HUDEP-2 (cell line): ENCODE results near the gene AMZ1.

ENCODE experiments used
- DNase-seq, 76 experiments: peaks; one replicate each; lab custom pipeline; 2025; ENCODE audit not compliant: unreplicated experiment in 76 of 76; lab: John Stamatoyannopoulos, UW

The AMZ1 gene

GRCh38 chr7:2764621-2765020 lies 76.6 kb downstream of the AMZ1 start:
- DNase-seq = no peak
